K562 (cell line): ENCODE data around the gene HSD11B1. TPM values are rescaled to one million over a fixed set of nuclear protein-coding genes. Genes with fewer than 3 reads are reported as not detected.

ENCODE experiments used
- ATAC-seq: fragments of 200-7000 bp; cut with Tn5 transposase; 3 replicates; pipeline ENCODE4 v1.9.1; 2020; ENCODE audit warnings: moderate library complexity
- BruUV-seq: library from RNA; stranded (reverse); fragments of 400-500 nt; replicated peaks from 2 replicates; lab custom pipeline; 2021; lab: Mats Ljungman, UMichigan
- CTCF ChIA-PET: fragments of 300-600 bp; formaldehyde crosslinking; extraction: SDS; loops from one replicate; lab custom pipeline; 2021; ENCODE audit warnings: low intra/inter-chr PET ratio; lab: Yijun Ruan, JAX
- POLR2A ChIA-PET: fragments of 300-600, 350-650 bp; sonication (Branson Sonifier 250); formaldehyde crosslinking; extraction: SDS; loops from one replicate; lab custom pipeline; 2021; ENCODE audit warnings: antibody characterized with exemption, inconsistent platforms; lab: Yijun Ruan, JAX
- DNase-seq, 4 experiments: peaks; one replicate each; pipeline versions ENCODE4 v3.0.0 to v3.0.0-alpha.2; 2011 to 2018; ENCODE audit warnings: low spot score in 3 of 4, mixed read lengths in 3 of 4; ENCODE audit errors: extremely low read depth in 1 of 4
- FAIRE-seq: peaks from 2 replicates; lab custom pipeline; 2011; peaks lifted over from hg19 to GRCh38; lab: Jason Lieb, UNC
- H2AFZ ChIP-seq: 2 replicates; pipeline ENCODE4 v1.6.0; 2011; ENCODE audit warnings: low read depth, low read length, control low read depth, inconsistent platforms
- H3K27ac ChIP-seq: fragments of 200-600 bp; 3 replicates; pipeline ENCODE4 v1.8.0; 2011; ENCODE audit warnings: low read depth, mild to moderate bottlenecking, control low read depth, inconsistent platforms, low read length, moderate library complexity, mixed read lengths; ENCODE audit errors: extremely low read depth
- H3K27me3 ChIP-seq, 2 experiments: fragments of 300-600 bp in 1 of 2; 2 replicates in 1 of 2; 3 replicates in 1 of 2; pipeline versions ENCODE4 v1.6.0 to v1.8.0; 2011; ENCODE audit warnings: inconsistent platforms in 2 of 2, low read length in 2 of 2, mild to moderate bottlenecking in 1 of 2, mixed read lengths in 1 of 2, moderate library complexity in 1 of 2; ENCODE audit not compliant: control insufficient read depth in 2 of 2, insufficient read depth in 2 of 2
- H3K36me3 ChIP-seq: fragments of 300-600 bp; 3 replicates; pipeline ENCODE4 v1.8.0; 2011; ENCODE audit warnings: mild to moderate bottlenecking, low read length, inconsistent platforms; ENCODE audit not compliant: control insufficient read depth, insufficient read depth
- H3K4me1 ChIP-seq, 2 experiments: fragments of 200-600 bp in 1 of 2; replicated peaks in 1 of 2; 2 replicates in 1 of 2; 3 replicates in 1 of 2; pipeline versions ENCODE4 v1.5.1 to v1.8.0; 2011; ENCODE audit warnings: inconsistent platforms in 2 of 2, low read length in 2 of 2, mild to moderate bottlenecking in 1 of 2, mixed read lengths in 1 of 2, moderate library complexity in 1 of 2; ENCODE audit not compliant: control insufficient read depth in 2 of 2, insufficient read depth in 2 of 2
- H3K4me2 ChIP-seq: 2 replicates; pipeline ENCODE4 v1.6.1; 2011; ENCODE audit warnings: low read length, control low read depth, inconsistent platforms, mixed read lengths; ENCODE audit not compliant: insufficient read depth
- H3K4me3 ChIP-seq: fragments of 200-600 bp; sonication (generic), shearing (Covaris generic); 2 replicates; pipeline ENCODE4 v1.5.1; 2016; ENCODE audit warnings: control low read depth, inconsistent platforms
- H3K79me2 ChIP-seq: fragments of 200-600 bp; 3 replicates; pipeline ENCODE4 v1.8.0; 2011; ENCODE audit warnings: low read length, inconsistent platforms; ENCODE audit not compliant: control insufficient read depth, insufficient read depth
- H3K9ac ChIP-seq, 2 experiments: 2 replicates each; pipeline versions ENCODE4 v1.6.0 to v1.6.1; 2011; ENCODE audit warnings: low read depth in 2 of 2, low read length in 2 of 2, control low read depth in 1 of 2, inconsistent platforms in 1 of 2, mild to moderate bottlenecking in 1 of 2, mixed read lengths in 1 of 2; ENCODE audit not compliant: insufficient read depth in 1 of 2
- H3K9me1 ChIP-seq: one replicate; pipeline ENCODE4 v1.6.0; 2011; ENCODE audit warnings: inconsistent platforms, mild to moderate bottlenecking, low read length, moderate library complexity; ENCODE audit not compliant: control insufficient read depth, insufficient read depth
- H3K9me3 ChIP-seq: replicated peaks from 2 replicates; pipeline ENCODE4 v1.5.1; 2011; ENCODE audit warnings: low read depth, low read length, inconsistent platforms; ENCODE audit not compliant: control insufficient read depth, insufficient read depth
- H4K20me1 ChIP-seq: replicated peaks from 2 replicates; pipeline ENCODE4 v1.6.1; 2011; ENCODE audit warnings: low read length, inconsistent platforms, mixed read lengths; ENCODE audit not compliant: control insufficient read depth, insufficient read depth
- ATF1 ChIP-seq, 2 experiments: fragments of 450-650 bp in 1 of 2; IDR thresholded peaks; 2 replicates each; pipeline ENCODE4 v1.6.1; 2016; ENCODE audit warnings: missing compliant biosample characterization in 1 of 2, missing genetic modification characterization in 1 of 2
- FOXP1 ChIP-seq: sonication (generic); formaldehyde crosslinking; IDR thresholded peaks from 2 replicates; pipeline ENCODE4 v1.8.0; 2022; ENCODE audit warnings: mild to moderate bottlenecking, missing genetic modification reagents
- HDAC3 ChIP-seq: fragments of 450-650 bp; IDR thresholded peaks from 2 replicates; pipeline ENCODE4 v1.6.1; 2018; ENCODE audit warnings: borderline replicate concordance, mild to moderate bottlenecking, moderate library complexity; ENCODE audit not compliant: partially characterized antibody
- HMG20B ChIP-seq: fragments of 250-450 bp; sonication (Bioruptor Pico); IDR thresholded peaks from 2 replicates; pipeline ENCODE4 v1.5.0; 2021; ENCODE audit warnings: mild to moderate bottlenecking
- MAFF ChIP-seq: IDR thresholded peaks from 2 replicates; pipeline ENCODE4 v1.6.1; 2012; ENCODE audit warnings: low read length, improper control_type of control experiment
- NELFE ChIP-seq: IDR thresholded peaks from 2 replicates; pipeline ENCODE4 v1.6.1; 2011; ENCODE audit warnings: mild to moderate bottlenecking; ENCODE audit not compliant: insufficient read depth, insufficient read length
- NKRF ChIP-seq: fragments of 450-650 bp; IDR thresholded peaks from 2 replicates; pipeline ENCODE4 v1.6.1; 2016; ENCODE audit warnings: borderline replicate concordance
- PHTF2 ChIP-seq: fragments of 250-450 bp; sonication (Bioruptor Pico); IDR thresholded peaks from 2 replicates; pipeline ENCODE4 v1.5.0; 2021; ENCODE audit warnings: mild to moderate bottlenecking
- SP2 ChIP-seq: IDR thresholded peaks from 2 replicates; pipeline ENCODE4 v1.6.1; 2011; ENCODE audit warnings: mild to moderate bottlenecking, low read depth, low read length, moderate library complexity; ENCODE audit not compliant: poor library complexity, severe bottlenecking; ENCODE audit errors: extremely low read depth
- ZBED1 ChIP-seq: IDR thresholded peaks from 2 replicates; pipeline ENCODE4 v1.6.1; 2014
- ZNF134 ChIP-seq: fragments of 250-450 bp; sonication (Bioruptor Pico); conservative IDR thresholded peaks from 2 replicates; pipeline ENCODE4 v1.4.0; 2020
- WGBS: fragments of 100-300 bp; shearing (Covaris generic); methylation state at CpG from one replicate; pipeline ENCODE4 v1.1.6; 2016; ENCODE audit warnings: low coverage, mixed read lengths; ENCODE audit not compliant: insufficient coverage; ENCODE audit errors: missing lambda C conversion rate; 5-methylcytosine and 5-hydroxymethylcytosine counted together
- in situ Hi-C: fragments of 300-500 bp; cut with MboI; formaldehyde crosslinking; loops from 4 replicates; pipeline ENCODE4 v1.15.0; 2018; ENCODE audit warnings: inconsistent platforms, mixed read lengths
- intact Hi-C: fragments of 100-400 bp; cut with micrococcal nuclease; formaldehyde crosslinking; loops from 2 replicates; pipeline ENCODE4 v1.14.2; 2022
- polyA plus RNA-seq, 8 experiments: library from polyadenylated mRNA; depleted of rRNA in 4 of 8; stranded (reverse) in 5 of 8; unstranded in 3 of 8; fragments of >200 nt; fragmentation: Nextera tagmentation in 2 of 8; fragmentation: Illumina TruSeq in 1 of 8; extraction: Ambion mirVana in 2 of 8; extraction: Trizol in 1 of 8; gene quantifications; 2 replicates each; pipeline versions ENCODE4 v1.2.1 to v1.2.3, GENCODE V29; 2011 to 2014; ENCODE audit warnings: inconsistent platforms in 1 of 8, missing spikeins in 1 of 8
- total RNA-seq, 7 experiments: library from RNA; depleted of rRNA in 6 of 7; stranded (reverse); fragments of >200 nt in 6 of 7; fragmentation: Illumina TruSeq in 2 of 7; extraction: Trizol in 2 of 7; gene quantifications; 2 replicates each; pipeline versions ENCODE4 v1.2.1 to v1.2.3, GENCODE V29; 2011 to 2021; ENCODE audit warnings: low replicate concordance in 1 of 7

HSD11B1 gene
- total and polyA plus RNA-seq, 9 of the 15 experiments (the other 6 are each of a cell fraction or from before 2014, with no cell fraction given): 0.04 to 0.16 TPM; not detected in 7

DNA sequence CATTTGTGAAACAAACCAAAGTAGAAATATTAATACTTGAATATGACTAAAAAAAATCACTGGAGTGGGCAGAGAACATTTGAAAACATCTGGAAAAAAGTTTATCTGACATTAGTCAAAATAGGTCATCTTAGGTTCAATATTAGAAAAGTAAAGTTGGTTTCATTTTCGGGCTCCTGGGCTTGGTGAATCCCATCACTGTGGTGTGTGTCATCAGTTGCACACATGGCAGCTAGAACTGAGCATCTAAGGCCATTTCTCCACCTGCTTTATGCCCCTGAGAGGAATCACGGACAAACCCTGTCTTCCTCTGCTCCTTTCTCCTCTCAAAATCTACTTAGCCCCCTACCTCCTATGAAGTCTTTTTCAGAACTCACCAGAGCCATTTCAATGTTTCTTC, 5.4 kb downstream of the HSD11B1 start:
- ATAC-seq (no peak), DNase-seq (no peak), FAIRE-seq (no peak)
- ChIA-PET CTCF (no interaction called here), POLR2A (no interaction called here)
- 0% methylated on average over 2 of the region's 2 CpGs for WGBS
- intact Hi-C loops: no loop called here
- H3K9ac ChIP-seq: no peak overlapping the region
- TF ChIP-seq ZBED1 (no peak), ATF1 (CRISPR knock-in tag; IDR thresholded peaks at IDR 0.05) (no peak), ATF1 (tag; IDR thresholded peaks at IDR 0.05) (no peak), FOXP1 (CRISPR knock-in tag) (no peak)
- H3K36me3 ChIP-seq: no peaks in the 10 kb centered on the region
- no peaks in the 10 kb centered on the region for H3K79me2 ChIP-seq
- H3K27me3 ChIP-seq: peaks cover 11 to 15% of the 10 kb centered on the region in 2 experiments; a peak in 3 of 5 replicates
- no peak overlapping the region for H3K27ac ChIP-seq
- in situ Hi-C loops: no loop called here
- no peaks in the 10 kb centered on the region for H3K4me1 ChIP-seq
- H3K4me2 ChIP-seq: no peak overlapping the region
- no peaks in the 10 kb centered on the region for H3K9me3 ChIP-seq
- H2AFZ ChIP-seq: no peak overlapping the region
- no peaks in the 10 kb centered on the region for H3K9me1 ChIP-seq
- H4K20me1 ChIP-seq: no peaks in the 10 kb centered on the region
- no peak overlapping the region for H3K4me3 ChIP-seq
- BruUV-seq: no TSS peak

- Histone ChIP-seq H3K4me1 (no peaks in the 10 kb centered on the region), H3K9ac (no peak overlapping the region), H3K36me3 (no peaks in the 10 kb centered on the region), H3K4me3 (no peak overlapping the region), H4K20me1 (no peaks in the 10 kb centered on the region), H3K4me2 (no peak overlapping the region), H3K79me2 (no peaks in the 10 kb centered on the region), H2AFZ (no peak overlapping the region), H3K9me1 (no peaks in the 10 kb centered on the region), H3K27ac (no peak overlapping the region), H3K9me3 (no peaks in the 10 kb centered on the region), H3K27me3 (peaks cover 11 to 15% of the 10 kb centered on the region in 2 experiments; a peak in 3 of 5 replicates)
- no peak for ATAC-seq
- WGBS: 0% methylated on average over 3 of the region's 3 CpGs
- ChIA-PET CTCF (no interaction called here), POLR2A (no interaction called here)
- in situ Hi-C loops: no loop called here
- no peak for DNase-seq
- intact Hi-C loops: no loop called here
- TF ChIP-seq NKRF (no peak), HDAC3 (no peak), HMG20B (CRISPR knock-in tag) (no peak), NELFE (no peak), ZNF134 (CRISPR knock-in tag) (no peak), SP2 (no peak), MAFF (no peak), PHTF2 (CRISPR knock-in tag) (no peak)
- no TSS peak for BruUV-seq
- no peak for FAIRE-seq
Measured at GRCh38 chr1:209710847-209711246, 6.2 kb downstream of the HSD11B1 start.
